HFFc6 (cell line): ENCODE measurements around the gene BABAM2. TPM values are rescaled to one million over a fixed set of nuclear protein-coding genes. Genes with fewer than 3 reads are reported as not detected.
"Not testable (repeated sequence)": the region's sequence is repeated elsewhere in the genome, so short reads cannot be mapped to it uniquely, and the experiment has no call there.

Experiments
- DNase-seq: peaks from one replicate; pipeline ENCODE4 v3.0.0-alpha.2; 2018
- H3K27ac Mint-ChIP-seq: 2 replicates; pipeline ENCODE4 v1.8.0; 2020; ENCODE audit warnings: mild to moderate bottlenecking, mixed read lengths
- H3K27me3 Mint-ChIP-seq: 2 replicates; pipeline ENCODE4 v1.8.0; 2021; ENCODE audit warnings: mild to moderate bottlenecking, moderate library complexity, mixed read lengths; ENCODE audit not compliant: insufficient read depth
- H3K36me3 Mint-ChIP-seq: 2 replicates; pipeline ENCODE4 v1.8.0; 2021; ENCODE audit warnings: low read depth, mixed read lengths
- H3K4me1 Mint-ChIP-seq: 2 replicates; pipeline ENCODE4 v1.8.0; 2020; ENCODE audit warnings: low read depth, mixed read lengths
- H3K4me3 Mint-ChIP-seq: 2 replicates; pipeline ENCODE4 v1.8.0; 2020; ENCODE audit warnings: mild to moderate bottlenecking, moderate library complexity, mixed read lengths
- H3K9me3 Mint-ChIP-seq: 2 replicates; pipeline ENCODE4 v1.8.0; 2020; ENCODE audit warnings: mild to moderate bottlenecking, mixed read lengths
- CTCF ChIP-seq: fragments of 200-600 bp; sonication (generic); IDR thresholded peaks from 2 replicates; pipeline ENCODE4 v1.5.0; 2021; ENCODE audit warnings: antibody characterized with exemption, mild to moderate bottlenecking
- total RNA-seq, 6 experiments: library from RNA; stranded (reverse); fragmentation: NEBNext Ultra II Directional; extraction: Animal tissue kit (Norgen Biotek cat#: 25700); gene quantifications; 2 replicates in 1 of 6; 3 replicates in 5 of 6; pipeline ENCODE4 v1.2.3, GENCODE V29; 2021

Gene BABAM2
- total RNA-seq, 6 experiments from 2014 or later = 30.8 to 46.6 (median 41.2) TPM

DNA sequence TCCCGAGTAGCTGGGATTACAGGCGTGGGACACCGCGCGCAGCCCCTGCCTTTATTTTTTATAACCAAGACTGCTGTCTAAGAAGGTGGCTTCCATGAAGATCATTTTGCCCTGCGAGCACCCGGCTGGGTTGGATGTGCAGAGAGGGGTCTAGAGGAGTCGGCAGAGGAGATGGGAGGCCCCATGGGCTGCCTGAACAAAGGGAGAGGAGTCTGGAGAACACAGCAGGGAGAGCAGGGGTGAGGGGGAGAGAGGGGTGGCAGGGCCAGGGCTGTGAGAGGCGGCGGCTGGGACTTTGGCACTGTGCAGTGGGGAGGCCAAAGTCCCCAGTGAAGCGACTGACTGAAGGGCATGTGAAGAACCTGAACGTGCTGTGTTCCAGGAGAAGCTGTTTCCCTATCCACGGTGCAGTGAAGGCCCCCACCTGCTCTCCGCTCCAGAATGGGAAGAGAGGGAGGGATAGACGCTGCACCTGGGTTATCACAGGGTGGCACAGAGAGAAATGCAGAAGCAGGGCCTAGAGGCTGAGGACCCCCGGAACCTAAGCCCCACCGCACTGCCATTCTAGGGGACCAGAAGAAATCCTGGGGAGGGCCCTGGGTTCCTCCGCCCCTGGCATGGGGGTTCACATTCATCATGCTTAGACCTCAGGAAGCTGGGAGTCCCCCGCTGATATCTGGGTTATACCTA lies 477.3 kb downstream of the BABAM2 start:
- Mint-ChIP-seq H3K9me3 (no peaks in the 10 kb centered on the region), H3K4me3 (no peak overlapping the region), H3K27me3 (no peaks in the 10 kb centered on the region; the same call in none of the 2 replicates), H3K36me3 (no peaks in the 10 kb centered on the region), H3K27ac (no peak overlapping the region), H3K4me1 (peaks cover 22% of the 10 kb centered on the region)
- DNase-seq = no peak
- TF ChIP-seq CTCF = no peak

GRCh38 chr2:28368357-28368798 lies 477.8 kb downstream of the BABAM2 start:
- DNase-seq = peak; percentile 17
- H3K9me3 Mint-ChIP-seq = no peaks in the 10 kb centered on the region
- H3K4me1 Mint-ChIP-seq = peaks cover 19% of the 10 kb centered on the region
- no peaks in the 10 kb centered on the region for H3K36me3 Mint-ChIP-seq
- H3K4me3 Mint-ChIP-seq = no peak overlapping the region
- no peak overlapping the region for H3K27ac Mint-ChIP-seq
- no peaks in the 10 kb centered on the region; the same call in none of the 2 replicates for H3K27me3 Mint-ChIP-seq
- TF ChIP-seq CTCF = peak; percentile 61; the same call in 1 of the 2 replicates

GRCh38 chr2:28369358-28369757 lies 478.8 kb downstream of the BABAM2 start:
- DNase-seq = no peak
- TF ChIP-seq CTCF = no peak
- Mint-ChIP-seq H3K36me3 (no peaks in the 10 kb centered on the region), H3K4me1 (peaks cover 19% of the 10 kb centered on the region), H3K27ac (no peak overlapping the region), H3K27me3 (peaks cover 3% of the 10 kb centered on the region), H3K9me3 (no peaks in the 10 kb centered on the region), H3K4me3 (no peak overlapping the region)

DNA sequence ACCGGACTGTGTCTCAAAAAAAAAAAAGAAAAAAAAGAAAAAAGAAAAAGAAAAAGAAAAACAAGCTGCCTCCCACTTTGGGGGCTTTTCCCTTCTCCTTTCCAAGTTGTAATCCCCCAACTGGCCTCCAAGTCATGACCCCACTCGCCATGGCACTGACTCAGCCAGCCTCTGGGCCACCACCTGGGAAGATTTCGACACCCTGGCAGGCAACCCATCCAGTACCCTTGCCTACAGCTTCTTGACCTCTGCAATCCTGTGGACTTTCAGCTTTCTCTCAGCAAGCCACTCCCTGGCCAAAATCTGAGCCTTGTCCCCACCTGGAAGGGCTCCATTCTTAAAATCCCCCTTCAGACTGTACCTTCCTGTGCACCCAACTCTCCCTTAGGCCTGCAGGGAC lies 479.8 kb downstream of the BABAM2 start:
- no peak for TF ChIP-seq CTCF
- DNase-seq = no peak
- Mint-ChIP-seq H3K27me3 (peaks cover 6% of the 10 kb centered on the region; the same call in 1 of the 2 replicates), H3K36me3 (no peaks in the 10 kb centered on the region), H3K27ac (no peak overlapping the region), H3K9me3 (no peaks in the 10 kb centered on the region), H3K4me3 (no peak overlapping the region), H3K4me1 (peaks cover 19% of the 10 kb centered on the region)

GRCh38 chr2:28371728-28372127 lies 481.2 kb downstream of the BABAM2 start:
- not testable (repeated sequence) for H3K27me3 Mint-ChIP-seq, H3K4me3 Mint-ChIP-seq, H3K27ac Mint-ChIP-seq

GRCh38 chr2:28373854-28374253 lies 483.3 kb downstream of the BABAM2 start:
- H3K9me3 Mint-ChIP-seq = no peaks in the 10 kb centered on the region
- TF ChIP-seq CTCF = no peak
- no peak overlapping the region for H3K4me3 Mint-ChIP-seq
- H3K27me3 Mint-ChIP-seq = peaks cover 6% of the 10 kb centered on the region; the same call in 1 of the 2 replicates
- peaks cover 7% of the 10 kb centered on the region; the same call in 1 of the 2 replicates for H3K4me1 Mint-ChIP-seq
- no peaks in the 10 kb centered on the region for H3K36me3 Mint-ChIP-seq
- DNase-seq = no peak
- H3K27ac Mint-ChIP-seq = no peak overlapping the region

More at GRCh38 chr2:28371728-28372127, 481.2 kb downstream of the BABAM2 start:
- not testable (repeated sequence) for DNase-seq, H3K9me3 Mint-ChIP-seq, H3K36me3 Mint-ChIP-seq
- peaks cover 14% of the 10 kb centered on the region for H3K4me1 Mint-ChIP-seq
